SKM-1 (cell line): ENCODE results near the gene CUX1.

ENCODE experiments used
- DNase-seq: peaks from one replicate; lab custom pipeline; 2025; ENCODE audit not compliant: unreplicated experiment; lab: John Stamatoyannopoulos, UW

CUX1 gene

GRCh38 chr7:101933688-101934121 is 116.3 kb downstream of the CUX1 start:
- DNase-seq, result no peak

- no peak for DNase-seq
These were observed 117.2 kb downstream of the CUX1 start for GRCh38 chr7:101934618-101935017.

DNA sequence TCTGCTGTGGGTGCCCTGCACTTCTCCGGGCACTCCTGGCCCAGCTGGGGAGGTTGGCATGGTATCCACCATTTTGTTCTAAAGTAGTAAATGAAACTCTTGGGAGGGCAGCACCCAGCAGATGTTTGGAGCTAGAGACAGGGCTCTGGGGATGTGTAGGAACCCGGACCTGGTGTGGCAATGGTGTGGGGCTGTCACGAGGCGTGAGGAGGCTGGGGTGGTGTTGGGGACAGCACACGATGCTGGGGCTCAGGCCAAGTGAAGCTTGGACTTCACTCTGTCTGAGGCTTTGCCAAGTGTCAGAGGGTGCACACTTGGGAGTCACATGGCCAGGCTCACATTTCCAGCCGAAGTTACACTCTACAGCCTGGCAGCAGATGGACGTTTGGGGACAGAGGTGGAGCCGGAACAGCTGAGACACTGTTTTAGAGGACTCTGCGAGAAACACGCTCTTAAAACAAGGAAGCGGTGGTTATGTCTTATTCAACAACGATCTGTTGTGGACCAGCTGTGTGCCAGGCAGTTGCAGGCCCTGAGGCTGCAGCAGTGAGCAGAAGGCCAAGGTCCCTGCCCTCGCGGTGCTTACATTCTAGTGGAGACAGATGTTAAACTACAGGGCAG is 118.2 kb downstream of the CUX1 start:
- DNase-seq, result no peak

DNA sequence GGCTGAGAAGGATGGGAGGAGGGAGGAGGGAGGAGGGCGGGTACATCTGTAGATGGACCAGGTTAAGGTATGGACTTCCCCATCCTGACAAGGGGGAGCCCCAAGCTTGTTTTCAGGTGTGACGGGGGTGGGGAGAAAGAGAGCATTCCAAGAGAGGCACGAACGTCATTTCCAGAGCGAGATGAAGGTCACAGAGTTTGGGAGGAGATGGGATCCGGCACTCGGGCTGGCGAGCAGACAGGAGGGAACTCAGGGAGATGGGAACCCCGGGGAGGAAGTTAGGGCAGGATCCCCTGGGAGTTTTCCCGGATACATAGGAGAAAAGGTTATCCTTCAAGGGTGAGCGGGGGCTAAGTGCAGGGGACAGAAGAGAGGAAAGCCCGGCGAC is 118.8 kb downstream of the CUX1 start:
- no peak for DNase-seq

GRCh38 chr7:101936611-101937231 is 119.3 kb downstream of the CUX1 start:
- no peak for DNase-seq

- DNase-seq, result no peak
These were observed 120.5 kb downstream of the CUX1 start for GRCh38 chr7:101937717-101938514.

- DNase-seq, result no peak
These were observed 121.8 kb downstream of the CUX1 start for GRCh38 chr7:101939136-101939695.

DNA sequence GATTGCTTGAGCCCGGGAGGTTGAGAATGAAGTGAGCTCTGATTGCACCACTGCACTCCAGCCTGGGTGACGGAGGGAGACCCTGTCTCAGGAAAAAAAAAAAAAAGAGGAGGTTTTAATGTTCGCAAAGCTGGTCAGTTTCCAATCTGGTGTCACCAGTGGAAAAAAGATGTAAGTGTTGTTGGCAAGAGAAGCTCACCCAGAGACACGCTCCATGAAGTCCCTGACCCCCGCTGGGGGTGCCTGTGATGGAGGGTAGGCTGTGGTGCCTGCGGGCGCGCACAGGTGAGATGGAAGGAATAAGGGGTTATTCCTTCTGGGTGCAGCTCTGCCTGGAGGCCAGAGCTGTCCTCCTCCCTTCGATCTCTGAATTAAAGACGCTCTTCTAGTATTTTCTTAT is 122.7 kb downstream of the CUX1 start:
- DNase-seq, result no peak

GRCh38 chr7:101940830-101941229 is 123.4 kb downstream of the CUX1 start:
- no peak for DNase-seq

- no peak for DNase-seq
These were observed 124.3 kb downstream of the CUX1 start for GRCh38 chr7:101941481-101942383.

DNA sequence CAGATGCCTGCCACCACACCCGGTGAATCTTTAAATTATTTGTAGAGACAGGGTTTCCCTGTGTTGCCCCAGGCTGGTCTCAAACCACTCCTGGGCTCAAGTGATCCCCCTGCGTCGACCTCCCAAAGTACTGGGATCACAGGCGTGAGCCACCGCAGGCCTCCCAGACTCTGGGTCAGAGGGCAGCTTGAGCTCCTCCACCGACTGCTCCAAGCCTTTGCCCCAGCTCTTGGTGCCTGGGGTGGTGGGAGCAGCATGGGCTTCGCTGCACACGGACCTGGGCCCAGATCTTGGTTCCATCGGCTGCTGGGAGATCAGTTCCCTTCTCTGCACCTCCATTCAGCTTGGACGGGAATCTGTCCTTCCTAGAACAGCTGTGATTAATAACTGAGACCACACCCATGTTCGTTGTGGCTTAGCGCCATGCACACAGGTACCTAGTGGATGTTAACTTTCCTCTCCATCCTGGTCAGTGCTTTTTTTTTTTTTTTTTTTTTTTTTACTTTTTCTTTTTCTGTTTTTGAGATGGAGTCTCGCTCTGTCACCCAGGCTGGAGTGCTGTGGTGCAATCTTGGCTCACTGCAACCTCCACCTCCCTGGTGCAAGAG is 125.3 kb downstream of the CUX1 start:
- DNase-seq, result no peak

DNA sequence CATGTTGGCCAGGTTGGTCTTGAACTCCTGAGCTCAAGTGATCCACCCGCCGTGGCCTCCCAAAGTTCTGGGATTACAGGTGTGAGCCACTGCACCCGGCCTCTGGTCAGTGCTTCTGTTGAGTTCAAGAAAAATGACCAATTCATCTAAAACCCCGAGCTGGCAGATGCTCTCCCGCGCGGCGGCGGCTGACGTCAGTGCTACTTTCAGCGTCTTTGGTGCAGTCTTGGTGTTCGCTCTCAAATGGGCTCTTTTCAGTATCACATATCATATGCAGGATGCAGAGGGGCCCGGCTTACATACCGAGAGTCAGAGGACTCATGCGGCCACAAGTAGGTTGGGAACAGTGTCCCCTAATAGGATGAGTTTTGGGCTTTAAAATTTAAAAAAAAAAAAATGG is 125.9 kb downstream of the CUX1 start:
- no peak for DNase-seq

- DNase-seq, result no peak
These were observed 126.6 kb downstream of the CUX1 start for GRCh38 chr7:101943889-101944600.

DNA sequence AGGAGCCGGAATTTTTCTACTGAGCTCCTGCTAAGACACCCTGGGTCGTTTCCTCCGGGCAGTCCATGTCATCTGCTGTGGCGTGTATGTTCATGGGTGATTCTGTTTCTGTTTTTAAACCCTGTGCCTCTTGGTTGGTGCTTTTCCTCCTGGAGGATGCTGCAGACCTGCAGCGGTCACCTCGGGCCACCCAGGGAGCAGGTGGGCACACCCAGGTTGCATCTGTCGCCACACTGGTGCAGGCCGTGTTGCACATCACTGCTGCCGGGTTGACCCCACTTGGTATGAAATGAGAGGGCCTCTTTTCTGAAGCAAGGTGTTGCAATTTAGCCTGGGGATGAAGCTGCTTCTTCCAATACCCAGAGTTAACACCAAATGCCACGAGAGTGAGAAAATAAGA is 127.2 kb downstream of the CUX1 start:
- DNase-seq, result no peak

DNA sequence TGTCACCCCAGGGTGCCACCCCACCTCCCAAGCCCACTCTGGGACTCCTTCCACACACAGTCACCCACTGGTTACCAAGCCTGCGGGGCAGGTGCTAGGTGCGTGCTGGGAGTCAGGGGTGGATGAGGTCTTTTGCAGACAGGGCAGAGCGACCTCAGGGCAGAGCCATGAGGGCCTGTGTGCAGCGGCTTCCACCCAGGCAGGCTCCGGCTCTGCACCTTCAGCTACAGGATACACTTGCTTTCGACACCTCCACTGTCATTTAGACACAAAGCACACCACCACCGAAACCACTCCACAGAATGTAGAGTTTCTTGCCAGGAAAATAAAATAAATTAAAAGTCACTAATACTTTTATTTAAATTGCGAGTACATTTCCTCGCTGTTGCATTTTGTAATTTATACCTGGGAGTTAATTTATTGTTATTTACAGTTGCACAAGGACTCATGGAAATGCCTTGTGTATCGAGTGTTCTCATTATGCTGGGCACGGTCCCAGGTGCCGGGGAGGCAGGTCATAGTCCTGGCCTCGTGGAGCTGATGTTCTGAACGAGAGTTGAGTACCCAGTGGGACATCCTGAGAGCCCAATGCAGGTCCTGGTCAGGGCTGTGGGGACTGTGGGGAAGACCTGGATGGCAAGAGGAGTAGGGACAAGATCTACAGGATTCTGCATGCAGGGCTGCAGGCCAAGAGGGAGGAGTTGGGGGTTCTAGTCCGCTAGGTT is 127.8 kb downstream of the CUX1 start:
- no peak for DNase-seq

- no peak for DNase-seq
These were observed 130.5 kb downstream of the CUX1 start for GRCh38 chr7:101947899-101948298.

- no peak for DNase-seq
These were observed 131.2 kb downstream of the CUX1 start for GRCh38 chr7:101948650-101949049.

DNA sequence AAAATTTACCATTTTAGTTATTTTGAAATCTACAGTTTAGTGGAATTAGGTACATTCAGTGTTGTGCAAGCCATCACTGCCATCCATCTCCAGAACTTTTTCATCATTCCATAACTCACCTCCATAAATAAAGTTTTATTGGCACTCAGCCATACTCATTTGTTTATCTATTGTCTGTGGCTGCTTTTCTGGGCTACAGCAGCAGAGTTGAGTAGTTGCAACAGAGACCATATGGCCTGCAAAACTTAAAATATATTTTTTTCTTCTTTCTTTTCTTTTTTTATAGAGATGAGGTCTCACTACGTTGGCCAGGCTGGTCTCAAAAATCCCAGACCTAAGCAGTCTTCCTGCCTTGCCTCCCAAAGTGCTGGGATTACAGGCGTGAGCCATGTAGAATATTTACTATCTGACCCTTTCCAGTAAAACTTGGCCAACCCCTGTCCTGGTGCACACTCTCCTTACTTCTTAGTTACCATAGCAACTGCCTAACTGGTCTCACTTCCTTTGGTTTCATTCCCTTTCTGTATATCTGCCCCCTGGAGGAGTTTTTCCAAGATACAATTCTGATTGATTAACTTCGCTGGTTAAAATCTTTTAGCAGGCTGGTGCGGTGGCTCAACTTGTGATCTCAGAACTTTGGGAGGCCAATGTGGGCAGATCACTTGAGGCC is 133.2 kb downstream of the CUX1 start:
- DNase-seq, result no peak

GRCh38 chr7:101951757-101952156 is 134.3 kb downstream of the CUX1 start:
- DNase-seq, result no peak
